Osteoblast (primary cell): ENCODE results near the gene TNNC2. TPM values are rescaled to one million over a fixed set of nuclear protein-coding genes. Genes with fewer than 3 reads are reported as not detected.

Source experiments
- DNase-seq: peaks from one replicate; pipeline ENCODE4 v3.0.0; 2011; ENCODE audit warnings: low spot score, mixed read lengths; ENCODE audit not compliant: insufficient read length; ENCODE audit errors: missing footprints
- H2AFZ ChIP-seq: 2 replicates; pipeline ENCODE4 v1.6.0; 2011; ENCODE audit warnings: mild to moderate bottlenecking, low read length
- H3K27ac ChIP-seq: 2 replicates; pipeline ENCODE4 v1.5.1; 2011; ENCODE audit warnings: mild to moderate bottlenecking, low read depth, low read length, moderate library complexity
- H3K27me3 ChIP-seq: 2 replicates; pipeline ENCODE4 v1.6.0; 2012; ENCODE audit warnings: mild to moderate bottlenecking, control low read depth, inconsistent platforms, low read length, moderate library complexity; ENCODE audit not compliant: insufficient read depth
- H3K36me3 ChIP-seq: 2 replicates; pipeline ENCODE4 v1.5.1; 2011; ENCODE audit warnings: mild to moderate bottlenecking, low read length, control low read depth, moderate library complexity; ENCODE audit not compliant: insufficient read depth
- H3K4me1 ChIP-seq: 2 replicates; pipeline ENCODE4 v1.5.1; 2011; ENCODE audit warnings: mild to moderate bottlenecking, low read length, control low read depth, moderate library complexity; ENCODE audit not compliant: insufficient read depth
- H3K4me2 ChIP-seq: 2 replicates; pipeline ENCODE4 v1.6.0; 2011; ENCODE audit warnings: mild to moderate bottlenecking, low read length; ENCODE audit not compliant: insufficient read depth
- H3K4me3 ChIP-seq: fragments of 200-600 bp; sonication (generic); 3 replicates; pipeline ENCODE4 v1.5.1; 2012; ENCODE audit warnings: mild to moderate bottlenecking, low read length, inconsistent platforms; ENCODE audit not compliant: insufficient read depth
- H3K79me2 ChIP-seq: 2 replicates; pipeline ENCODE4 v1.6.0; 2012; ENCODE audit warnings: mild to moderate bottlenecking, low read length, control low read depth, inconsistent platforms; ENCODE audit not compliant: insufficient read depth
- H3K9me3 ChIP-seq: 2 replicates; pipeline ENCODE4 v1.5.1; 2011; ENCODE audit warnings: low read depth, low read length, control low read depth
- H4K20me1 ChIP-seq: 2 replicates; pipeline ENCODE4 v1.6.0; 2012; ENCODE audit warnings: mild to moderate bottlenecking, low read length, control low read depth; ENCODE audit not compliant: insufficient read depth
- CTCF ChIP-seq: IDR thresholded peaks from 2 replicates; pipeline ENCODE4 v1.5.1; 2011; ENCODE audit warnings: mild to moderate bottlenecking, low read depth, low read length, moderate library complexity; ENCODE audit errors: extremely low read depth
- small RNA-seq: library from RNA; depleted of rRNA; stranded (forward); fragments of <200 nt; gene quantifications from one replicate; pipeline ENCODE3, GENCODE V24; 2012
- total RNA-seq: library from RNA; depleted of rRNA; stranded (reverse); fragments of >200 nt; gene quantifications from 2 replicates; pipeline ENCODE4 v1.2.3, GENCODE V29; 2012

TNNC2 gene
- total RNA-seq, 1 donor = 0.36 TPM

- Histone ChIP-seq H3K27ac (no peak overlapping the region), H3K9me3 (no peaks in the 10 kb centered on the region), H3K36me3 (no peaks in the 10 kb centered on the region), H2AFZ (no peak overlapping the region), H3K4me1 (peaks cover 39% of the 10 kb centered on the region), H3K79me2 (no peaks in the 10 kb centered on the region), H4K20me1 (no peaks in the 10 kb centered on the region), H3K4me2 (no peak overlapping the region), H3K4me3 (no peak overlapping the region), H3K27me3 (no peaks in the 10 kb centered on the region)
- no peak for TF ChIP-seq CTCF
- no peak for DNase-seq
These were observed 50.2 kb downstream of the TNNC2 start for GRCh38 chr20:45776931-45777330.

- no peak for DNase-seq
- Histone ChIP-seq H3K4me2 (no peak overlapping the region), H3K4me3 (no peak overlapping the region), H3K9me3 (no peaks in the 10 kb centered on the region), H4K20me1 (no peaks in the 10 kb centered on the region), H3K27me3 (no peaks in the 10 kb centered on the region), H3K36me3 (no peaks in the 10 kb centered on the region), H2AFZ (no peak overlapping the region), H3K79me2 (no peaks in the 10 kb centered on the region), H3K27ac (no peak overlapping the region), H3K4me1 (peaks cover 30% of the 10 kb centered on the region)
- no peak for TF ChIP-seq CTCF
These were observed 51.7 kb downstream of the TNNC2 start for GRCh38 chr20:45775411-45775810.

- Histone ChIP-seq H3K27ac (no peak overlapping the region), H3K27me3 (no peaks in the 10 kb centered on the region), H3K4me2 (no peak overlapping the region), H2AFZ (no peak overlapping the region), H4K20me1 (no peaks in the 10 kb centered on the region), H3K79me2 (no peaks in the 10 kb centered on the region), H3K9me3 (no peaks in the 10 kb centered on the region), H3K4me3 (no peak overlapping the region), H3K36me3 (no peaks in the 10 kb centered on the region), H3K4me1 (peaks cover 25% of the 10 kb centered on the region)
- DNase-seq = no peak
- TF ChIP-seq CTCF = no peak
These were observed 52.2 kb downstream of the TNNC2 start for GRCh38 chr20:45774945-45775344.

Small RNAs within 50 kb of the gene (small RNA-seq; reads per million reads assigned to genes)
- 0.37 reads per million for gene RNU6ATAC38P

Other genes starting within 250 kb of the TNNC2 start
- not detected in 2 replicates for gene WFDC8, start 248.0 kb downstream of the TNNC2 start, total RNA-seq
- not detected in 2 replicates for gene WFDC10A, start 197.6 kb downstream of the TNNC2 start, total RNA-seq
- gene WFDC9, start 196.0 kb downstream of the TNNC2 start, total RNA-seq = not detected in 2 replicates
- not detected in 2 replicates for gene WFDC11, start 157.1 kb downstream of the TNNC2 start, total RNA-seq
- not detected in 2 replicates for gene WFDC13, start 125.3 kb downstream of the TNNC2 start, total RNA-seq
- gene WFDC10B, start 122.3 kb downstream of the TNNC2 start, total RNA-seq = not detected in 2 replicates
- gene SPINT4, start 105.0 kb downstream of the TNNC2 start, total RNA-seq = not detected in 2 replicates
- not detected in 2 replicates for gene WFDC3, start 35.4 kb downstream of the TNNC2 start, total RNA-seq
- gene DNTTIP1, start 35.4 kb downstream of the TNNC2 start, total RNA-seq = 12.7 and 15.6 TPM in 2 replicates
- gene UBE2C, start 14.7 kb downstream of the TNNC2 start, total RNA-seq = 2.5 and 2.7 TPM in 2 replicates
- gene SNX21, start 6.5 kb upstream of the TNNC2 start, total RNA-seq = 69.0 and 101 TPM in 2 replicates
- gene ACOT8, start 30.1 kb upstream of the TNNC2 start, total RNA-seq = 29.8 and 31.8 TPM in 2 replicates
- gene ZSWIM3, start 30.3 kb upstream of the TNNC2 start, total RNA-seq = 4.7 and 5.3 TPM in 2 replicates
- 7.6 and 8.8 TPM in 2 replicates for gene ZSWIM1, start 53.9 kb upstream of the TNNC2 start, total RNA-seq
- 1.2 and 1.4 TPM in 2 replicates for gene SPATA25, start 60.3 kb upstream of the TNNC2 start, total RNA-seq
- 4.7 and 7.1 TPM in 2 replicates for gene NEURL2, start 63.9 kb upstream of the TNNC2 start, total RNA-seq
- 157 and 181 TPM in 2 replicates for gene CTSA, start 64.0 kb upstream of the TNNC2 start, total RNA-seq
- gene PLTP, start 84.8 kb upstream of the TNNC2 start, total RNA-seq = 15.3 and 21.7 TPM in 2 replicates
- gene PCIF1, start 107.4 kb upstream of the TNNC2 start, total RNA-seq = 12.7 and 14.4 TPM in 2 replicates
- gene ZNF335, start 144.9 kb upstream of the TNNC2 start, total RNA-seq = 18.3 and 20.3 TPM in 2 replicates
- gene MMP9, start 181.6 kb upstream of the TNNC2 start, total RNA-seq = 0.29 and 2.5 TPM in 2 replicates
- gene SLC12A5, start 201.9 kb upstream of the TNNC2 start, total RNA-seq = under 0.01 TPM in 2 replicates